Measurements from ENCODE around the gene FOXN3. TPM values are rescaled to one million over a fixed set of nuclear protein-coding genes. Genes with fewer than 3 reads are reported as not detected.

The FOXN3 gene
- total RNA-seq, 4 donors from 2014 or later: 98.7 to 116 (median 103) TPM

GRCh38 chr14:89457007-89457406 is 40.0 kb upstream of the FOXN3 start:
- 91 to 92% methylated on average over 5 of the region's 5 CpGs for WGBS, 2 donors
- no peaks in the 10 kb centered on the region for H3K9me3 ChIP-seq
- H3K27me3 ChIP-seq: no peaks in the 10 kb centered on the region
- no peak overlapping the region for H3K4me3 ChIP-seq
- TF ChIP-seq POLR2A (IDR thresholded peaks at IDR 0.05) (no peak), EP300 (IDR thresholded peaks at IDR 0.05) (no peak)
- TF ChIP-seq, protein P1, sequence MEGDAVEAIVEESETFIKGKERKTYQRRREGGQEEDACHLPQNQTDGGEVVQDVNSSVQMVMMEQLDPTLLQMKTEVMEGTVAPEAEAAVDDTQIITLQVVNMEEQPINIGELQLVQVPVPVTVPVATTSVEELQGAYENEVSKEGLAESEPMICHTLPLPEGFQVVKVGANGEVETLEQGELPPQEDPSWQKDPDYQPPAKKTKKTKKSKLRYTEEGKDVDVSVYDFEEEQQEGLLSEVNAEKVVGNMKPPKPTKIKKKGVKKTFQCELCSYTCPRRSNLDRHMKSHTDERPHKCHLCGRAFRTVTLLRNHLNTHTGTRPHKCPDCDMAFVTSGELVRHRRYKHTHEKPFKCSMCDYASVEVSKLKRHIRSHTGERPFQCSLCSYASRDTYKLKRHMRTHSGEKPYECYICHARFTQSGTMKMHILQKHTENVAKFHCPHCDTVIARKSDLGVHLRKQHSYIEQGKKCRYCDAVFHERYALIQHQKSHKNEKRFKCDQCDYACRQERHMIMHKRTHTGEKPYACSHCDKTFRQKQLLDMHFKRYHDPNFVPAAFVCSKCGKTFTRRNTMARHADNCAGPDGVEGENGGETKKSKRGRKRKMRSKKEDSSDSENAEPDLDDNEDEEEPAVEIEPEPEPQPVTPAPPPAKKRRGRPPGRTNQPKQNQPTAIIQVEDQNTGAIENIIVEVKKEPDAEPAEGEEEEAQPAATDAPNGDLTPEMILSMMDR (IDR thresholded peaks at IDR 0.05): no peak
- peaks cover 0 to 4% (median 0%) of the 10 kb centered on the region in 3 donors for H3K36me3 ChIP-seq
- H3K27ac ChIP-seq: no peak overlapping the region
- no peak for DNase-seq (ENCODE audit: low spot score in 2 of 2)
- H3K4me1 ChIP-seq: no peaks in the 10 kb centered on the region

GRCh38 chr14:89455412-89455811 is 38.4 kb upstream of the FOXN3 start:
- no peaks in the 10 kb centered on the region for H3K27me3 ChIP-seq
- TF ChIP-seq, protein P1 (IDR thresholded peaks at IDR 0.05): no peak
- TF ChIP-seq EP300 (IDR thresholded peaks at IDR 0.05) (no peak), POLR2A (IDR thresholded peaks at IDR 0.05) (no peak)
- H3K36me3 ChIP-seq: peaks cover 0 to 4% (median 0%) of the 10 kb centered on the region in 3 donors
- no peaks in the 10 kb centered on the region for H3K4me1 ChIP-seq
- H3K9me3 ChIP-seq: no peaks in the 10 kb centered on the region
- no peak overlapping the region for H3K4me3 ChIP-seq
- H3K27ac ChIP-seq: no peak overlapping the region
- 75 to 77% methylated on average over 9 of the region's 9 CpGs for WGBS, 2 donors
- DNase-seq (ENCODE audit: low spot score in 2 of 2): no peak

- Histone ChIP-seq H3K4me3 (no peak overlapping the region), H3K36me3 (peaks cover 0 to 4% (median 0%) of the 10 kb centered on the region in 3 donors), H3K27me3 (no peaks in the 10 kb centered on the region), H3K9me3 (no peaks in the 10 kb centered on the region), H3K27ac (no peak overlapping the region), H3K4me1 (no peaks in the 10 kb centered on the region)
- TF ChIP-seq POLR2A (IDR thresholded peaks at IDR 0.05) (no peak), EP300 (IDR thresholded peaks at IDR 0.05) (no peak)
- TF ChIP-seq, protein P1 (IDR thresholded peaks at IDR 0.05): no peak
- 88 to 91% methylated on average over 10 of the region's 10 CpGs for WGBS, 2 donors
- DNase-seq (ENCODE audit: low spot score in 2 of 2): no peak
Observed at GRCh38 chr14:89454996-89455395, 38.0 kb upstream of the FOXN3 start.

GRCh38 chr14:89452281-89452680 is 35.2 kb upstream of the FOXN3 start:
- WGBS, 2 donors: 89 to 93% methylated on average over 9 of the region's 9 CpGs
- H3K27ac ChIP-seq: no peak overlapping the region
- H3K27me3 ChIP-seq: no peaks in the 10 kb centered on the region
- H3K4me3 ChIP-seq: no peak overlapping the region
- no peak for TF ChIP-seq EP300 (IDR thresholded peaks at IDR 0.05)
- TF ChIP-seq POLR2A (IDR thresholded peaks at IDR 0.05): no peak
- TF ChIP-seq, protein P1 (IDR thresholded peaks at IDR 0.05): no peak
- H3K36me3 ChIP-seq: peaks cover 0 to 4% (median 0%) of the 10 kb centered on the region in 3 donors
- no peaks in the 10 kb centered on the region for H3K4me1 ChIP-seq
- no peaks in the 10 kb centered on the region for H3K9me3 ChIP-seq
- DNase-seq (ENCODE audit: low spot score in 2 of 2): no peak

GRCh38 chr14:89451229-89451628 is 34.2 kb upstream of the FOXN3 start:
- H3K27me3 ChIP-seq: no peaks in the 10 kb centered on the region
- no peak overlapping the region for H3K27ac ChIP-seq
- H3K4me1 ChIP-seq: no peaks in the 10 kb centered on the region
- no peak overlapping the region for H3K4me3 ChIP-seq
- WGBS, 2 donors: 95 to 97% methylated on average over 9 of the region's 9 CpGs
- H3K9me3 ChIP-seq: no peaks in the 10 kb centered on the region
- peaks cover 0 to 4% (median 0%) of the 10 kb centered on the region in 3 donors for H3K36me3 ChIP-seq
- no peak for DNase-seq (ENCODE audit: low spot score in 2 of 2)
- TF ChIP-seq EP300 (IDR thresholded peaks at IDR 0.05): no peak
- TF ChIP-seq, protein P1 (IDR thresholded peaks at IDR 0.05): no peak
- no peak for TF ChIP-seq POLR2A (IDR thresholded peaks at IDR 0.05)
